Hepatocyte (in vitro differentiated cells): Measurements from ENCODE around the gene AZU1.

Source experiments
- EZH2 ChIP-seq: fragments of 200-600 bp; sonication (generic); IDR thresholded peaks from 2 replicates; pipeline ENCODE4 v1.6.1; 2016; ENCODE audit warnings: antibody characterized with exemption, mild to moderate bottlenecking, borderline replicate concordance
- TF ChIP-seq, protein P1 (sequence below): fragments of 200-600 bp; sonication (generic); IDR thresholded peaks from 2 replicates; pipeline ENCODE4 v1.5.1; 2016; ENCODE audit warnings: antibody characterized with exemption, mild to moderate bottlenecking; ENCODE audit not compliant: poor library complexity

DNA sequence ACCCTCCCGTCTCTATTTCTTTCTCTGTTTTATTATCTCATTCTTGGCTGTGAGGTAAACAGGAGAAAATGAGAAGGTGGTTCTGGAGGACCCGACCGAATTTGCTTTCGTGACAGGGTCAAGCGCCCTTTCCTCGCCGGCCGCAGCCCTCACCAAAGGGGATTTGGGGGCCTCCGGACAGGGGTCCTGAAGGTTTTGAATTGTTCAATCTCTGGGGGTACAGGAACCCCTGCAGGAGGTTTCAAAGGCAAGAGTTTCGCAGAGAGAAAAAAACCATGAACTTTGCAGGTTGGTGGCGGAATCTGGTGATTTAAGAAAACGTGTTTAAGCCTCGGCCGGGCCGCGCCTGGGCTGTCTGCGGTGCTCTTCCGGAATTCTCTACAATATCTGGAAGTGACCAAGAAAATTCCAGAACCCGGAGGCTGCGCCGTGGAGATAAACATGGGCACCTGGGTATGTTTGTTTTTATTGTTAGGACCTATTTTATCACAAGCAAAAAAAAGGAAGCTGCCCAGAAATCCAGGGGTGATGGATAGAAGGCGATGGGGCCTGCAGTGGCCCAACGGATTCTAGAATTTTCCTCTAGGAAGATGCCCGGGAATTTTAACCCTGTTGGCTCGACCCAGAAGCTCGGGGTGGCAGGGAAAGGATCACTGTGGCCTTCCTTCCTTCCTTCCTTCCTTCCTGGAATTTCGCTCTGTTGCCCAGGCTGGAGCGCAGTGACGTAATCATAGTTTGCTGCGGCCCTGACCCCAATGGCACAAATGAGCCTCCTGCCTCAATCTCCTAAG, 44.6 kb upstream of the AZU1 start:
- no peak for TF ChIP-seq EZH2
- TF ChIP-seq, protein P1, sequence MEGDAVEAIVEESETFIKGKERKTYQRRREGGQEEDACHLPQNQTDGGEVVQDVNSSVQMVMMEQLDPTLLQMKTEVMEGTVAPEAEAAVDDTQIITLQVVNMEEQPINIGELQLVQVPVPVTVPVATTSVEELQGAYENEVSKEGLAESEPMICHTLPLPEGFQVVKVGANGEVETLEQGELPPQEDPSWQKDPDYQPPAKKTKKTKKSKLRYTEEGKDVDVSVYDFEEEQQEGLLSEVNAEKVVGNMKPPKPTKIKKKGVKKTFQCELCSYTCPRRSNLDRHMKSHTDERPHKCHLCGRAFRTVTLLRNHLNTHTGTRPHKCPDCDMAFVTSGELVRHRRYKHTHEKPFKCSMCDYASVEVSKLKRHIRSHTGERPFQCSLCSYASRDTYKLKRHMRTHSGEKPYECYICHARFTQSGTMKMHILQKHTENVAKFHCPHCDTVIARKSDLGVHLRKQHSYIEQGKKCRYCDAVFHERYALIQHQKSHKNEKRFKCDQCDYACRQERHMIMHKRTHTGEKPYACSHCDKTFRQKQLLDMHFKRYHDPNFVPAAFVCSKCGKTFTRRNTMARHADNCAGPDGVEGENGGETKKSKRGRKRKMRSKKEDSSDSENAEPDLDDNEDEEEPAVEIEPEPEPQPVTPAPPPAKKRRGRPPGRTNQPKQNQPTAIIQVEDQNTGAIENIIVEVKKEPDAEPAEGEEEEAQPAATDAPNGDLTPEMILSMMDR, result no peak
